Inflammatory macrophage (primary cell): ENCODE data around the gene LYPD6B.
A peak's percentile ranks its signal among the peaks of the same experiment; 100 is the strongest.

Source experiments
- DNase-seq, 2 donors: peaks; one replicate each; pipeline ENCODE4 v3.0.0-alpha.2; 2020 to 2022

LYPD6B gene

DNA sequence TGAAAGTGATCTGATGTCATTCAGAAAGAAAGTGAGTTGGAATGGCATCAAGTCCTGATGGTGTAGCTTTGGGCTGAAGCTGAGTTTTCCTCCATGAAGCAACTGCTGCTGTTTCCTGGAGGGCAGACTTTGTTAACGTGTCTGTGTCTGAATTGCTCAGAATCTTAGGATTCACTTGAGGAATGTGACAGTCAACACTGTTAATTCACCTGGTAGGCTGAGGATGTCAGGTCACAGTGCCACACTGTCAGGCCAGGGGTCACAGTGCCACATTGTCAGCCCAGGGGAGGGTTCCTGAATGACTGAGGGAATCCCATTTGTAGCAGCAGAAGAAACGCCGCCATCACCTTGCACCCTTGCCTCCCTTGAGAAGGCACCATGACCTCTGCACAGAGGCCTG, 39.4 kb downstream of the LYPD6B start:
- no peak for DNase-seq

DNA sequence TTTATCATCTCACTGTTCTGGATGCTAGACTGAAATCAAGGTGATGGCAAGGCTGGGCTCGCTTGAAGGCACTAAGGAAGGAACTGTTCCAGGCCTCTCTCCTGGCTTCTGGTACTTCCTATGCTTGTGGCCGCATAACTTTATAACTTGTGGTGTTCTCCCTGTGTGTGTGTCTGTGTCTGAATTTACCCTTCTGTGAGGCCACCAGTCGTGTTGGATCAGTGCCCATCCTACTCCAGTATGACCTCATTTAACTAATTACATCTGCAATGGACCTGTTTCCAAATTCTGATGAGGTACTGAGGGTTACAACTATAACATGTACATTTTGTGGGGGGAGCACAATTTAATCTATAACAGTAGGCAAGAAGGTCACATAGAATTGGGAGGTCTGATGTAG, 41.6 kb downstream of the LYPD6B start:
- DNase-seq, result no peak

GRCh38 chr2:149080971-149081370, 42.5 kb downstream of the LYPD6B start:
- peak in 1 of 2 donors; percentile 33 for DNase-seq

GRCh38 chr2:149082079-149082478, 43.6 kb downstream of the LYPD6B start:
- DNase-seq, result peak; percentile 6 to 26

DNA sequence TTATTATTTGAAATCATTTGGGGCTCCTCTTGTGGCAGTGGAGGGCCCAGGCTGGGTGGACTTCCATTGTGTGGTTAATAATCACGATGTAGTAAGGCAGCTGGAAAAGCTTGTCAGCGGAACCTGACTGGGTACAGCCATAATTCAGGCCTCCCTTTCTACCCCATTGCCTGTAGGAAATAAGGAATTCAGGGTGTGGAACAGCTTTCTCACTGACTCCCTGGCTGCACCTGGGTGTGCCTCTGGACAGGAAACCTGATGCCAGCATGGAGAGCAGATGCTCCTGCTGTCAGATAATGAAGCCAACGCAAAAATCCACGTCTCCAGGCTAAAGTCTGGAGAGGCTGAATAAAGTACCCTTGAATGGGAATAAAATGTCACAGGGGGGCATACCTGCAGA, 44.2 kb downstream of the LYPD6B start:
- DNase-seq, result no peak

- DNase-seq, result peak; percentile 64 to 81
Measured at GRCh38 chr2:149084924-149085795, 46.7 kb downstream of the LYPD6B start.

GRCh38 chr2:149087751-149088150, 49.3 kb downstream of the LYPD6B start:
- no peak for DNase-seq

GRCh38 chr2:149089068-149089467, 50.6 kb downstream of the LYPD6B start:
- no peak for DNase-seq

- no peak for DNase-seq
Measured at GRCh38 chr2:149090706-149091105, 52.2 kb downstream of the LYPD6B start.

DNA sequence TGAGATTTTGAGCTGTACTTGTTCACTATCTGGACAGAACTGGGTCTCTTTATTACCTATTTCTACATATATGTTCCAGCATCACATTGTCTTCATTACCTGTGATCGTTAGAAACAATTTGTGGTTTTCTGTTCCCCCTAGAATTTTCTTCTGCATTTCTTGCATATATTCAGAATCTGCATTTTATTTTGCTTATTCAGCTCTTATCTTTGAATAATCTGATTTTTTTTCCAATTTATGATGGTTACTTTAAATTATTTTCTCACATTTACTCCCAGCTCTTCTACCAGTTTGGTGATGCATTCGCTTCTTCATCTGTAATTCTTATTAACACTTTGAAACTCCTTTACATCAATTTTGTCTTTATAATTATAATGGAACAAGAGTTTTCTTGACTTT, 55.1 kb downstream of the LYPD6B start:
- DNase-seq, result no peak

- no peak for DNase-seq
Measured at GRCh38 chr2:149094217-149095015, 55.9 kb downstream of the LYPD6B start.

DNA sequence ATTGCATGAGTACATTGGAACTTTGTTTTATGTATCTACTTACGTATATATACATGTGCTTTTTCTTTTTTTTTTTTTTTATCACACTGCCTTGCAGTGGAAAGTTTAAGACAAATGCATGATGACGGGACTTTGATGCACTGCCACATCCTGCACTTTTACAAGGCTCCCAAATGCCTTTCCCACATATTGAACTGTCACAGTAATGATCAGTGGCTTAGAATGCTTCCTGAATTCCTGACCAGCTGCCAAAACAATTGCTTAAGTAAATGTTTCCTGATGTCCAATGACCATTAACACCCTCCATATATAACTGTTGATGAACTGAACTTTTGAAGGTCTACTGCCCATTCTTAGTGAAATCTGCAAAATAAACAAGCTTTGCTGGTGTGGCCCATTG, 60.2 kb downstream of the LYPD6B start:
- DNase-seq, result no peak

- DNase-seq, result no peak
Measured at GRCh38 chr2:149099298-149099697, 60.8 kb downstream of the LYPD6B start.

GRCh38 chr2:149100739-149101699, 62.5 kb downstream of the LYPD6B start:
- DNase-seq, result no peak

- no peak for DNase-seq
Measured at GRCh38 chr2:149101818-149102217, 63.3 kb downstream of the LYPD6B start.

- DNase-seq, result no peak
Measured at GRCh38 chr2:149103081-149103620, 64.7 kb downstream of the LYPD6B start.

DNA sequence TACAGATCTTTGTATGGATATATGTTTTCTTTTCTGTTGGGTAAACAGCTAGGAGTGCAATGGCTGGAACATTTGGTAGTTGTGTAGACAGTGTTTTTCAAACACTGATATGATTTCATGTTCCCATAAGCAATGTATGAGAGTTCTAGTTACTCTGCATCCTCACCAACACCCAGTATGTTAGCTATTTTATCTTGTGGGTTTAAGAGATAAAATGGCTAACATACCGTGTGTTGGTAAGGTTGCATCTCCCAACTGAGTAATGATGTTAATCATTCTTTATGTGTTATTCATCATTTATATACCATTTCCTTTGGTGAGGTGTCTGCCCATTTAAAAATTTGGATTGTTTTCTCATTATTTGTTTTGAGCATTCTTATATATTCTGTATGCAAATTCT, 65.7 kb downstream of the LYPD6B start:
- DNase-seq, result no peak

- no peak for DNase-seq
Measured at GRCh38 chr2:149112068-149112467, 73.6 kb downstream of the LYPD6B start.

DNA sequence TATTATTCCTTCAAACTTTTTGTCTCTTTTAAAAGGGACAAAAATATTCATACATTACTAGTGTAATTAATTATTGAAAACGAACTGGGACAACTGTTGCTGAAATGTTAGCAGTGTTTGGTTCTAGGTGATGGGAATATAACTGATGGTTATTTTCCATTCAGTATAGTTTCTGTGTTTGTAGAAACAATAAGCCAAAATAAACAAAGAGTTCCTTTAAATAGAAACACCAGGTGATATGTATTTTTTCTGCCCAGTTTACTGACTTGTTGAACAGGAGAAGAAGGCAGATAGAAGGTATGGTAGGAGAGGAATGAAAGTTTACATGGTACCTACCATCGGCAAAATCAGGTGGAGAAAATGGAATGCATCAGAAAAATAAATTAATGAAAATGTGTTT, 74.2 kb downstream of the LYPD6B start:
- DNase-seq, result no peak

DNA sequence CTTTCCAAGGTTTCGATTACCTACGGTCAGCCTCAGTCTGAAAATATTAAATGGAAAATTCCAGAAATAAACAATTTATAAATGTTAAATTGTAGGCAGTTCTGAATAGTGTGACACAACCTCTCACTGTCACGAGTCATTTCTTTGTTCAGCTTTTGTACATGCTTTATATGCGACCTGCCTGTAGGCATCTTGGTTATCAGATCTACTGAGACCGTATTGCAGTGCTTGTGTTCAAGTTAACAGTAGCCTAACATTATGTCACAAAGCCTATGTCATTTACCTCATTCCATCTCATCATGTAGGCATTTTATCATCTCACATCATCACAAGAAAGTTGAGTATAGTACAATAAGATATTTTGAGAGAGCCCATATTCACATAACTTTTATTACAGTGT, 77.3 kb downstream of the LYPD6B start:
- DNase-seq, result no peak

- DNase-seq, result no peak
Measured at GRCh38 chr2:149119368-149119767, 80.9 kb downstream of the LYPD6B start.

- DNase-seq, result no peak
Measured at GRCh38 chr2:149122516-149122915, 84.0 kb downstream of the LYPD6B start.
